Measurements from ENCODE around the gene EGFL7. TPM values are rescaled to one million over a fixed set of nuclear protein-coding genes. Genes with fewer than 3 reads are reported as not detected.
"Not testable (repeated sequence)": the region's sequence is repeated elsewhere in the genome, so short reads cannot be mapped to it uniquely, and the experiment has no call there.

The EGFL7 gene
- total RNA-seq, 2 donors from 2014 or later = 49.3 to 118 TPM

- no peak overlapping the region for H3K4me3 ChIP-seq
- no peaks in the 10 kb centered on the region for H3K27me3 ChIP-seq (replicated peaks; ENCODE audit: insufficient read depth)
- DNase-seq (ENCODE audit: low spot score) = no peak
- no peak for TF ChIP-seq CTCF (IDR thresholded peaks at IDR 0.05)
- no peak for TF ChIP-seq POLR2AphosphoS5 (IDR thresholded peaks at IDR 0.05)
- no peak for TF ChIP-seq POLR2A (IDR thresholded peaks at IDR 0.05)
- H3K27ac ChIP-seq = no peak overlapping the region
- H3K36me3 ChIP-seq = no peaks in the 10 kb centered on the region
- no peaks in the 10 kb centered on the region for H3K9me3 ChIP-seq
- intact Hi-C loops (cut with DNase I) = no loop called here
- 79% methylated on average over 22 of the region's 22 CpGs for WGBS
- H3K4me1 ChIP-seq (replicated peaks) = peaks cover 6% of the 10 kb centered on the region
Measured at GRCh38 chr9:136707849-136708517, 45.3 kb downstream of the EGFL7 start.

DNA sequence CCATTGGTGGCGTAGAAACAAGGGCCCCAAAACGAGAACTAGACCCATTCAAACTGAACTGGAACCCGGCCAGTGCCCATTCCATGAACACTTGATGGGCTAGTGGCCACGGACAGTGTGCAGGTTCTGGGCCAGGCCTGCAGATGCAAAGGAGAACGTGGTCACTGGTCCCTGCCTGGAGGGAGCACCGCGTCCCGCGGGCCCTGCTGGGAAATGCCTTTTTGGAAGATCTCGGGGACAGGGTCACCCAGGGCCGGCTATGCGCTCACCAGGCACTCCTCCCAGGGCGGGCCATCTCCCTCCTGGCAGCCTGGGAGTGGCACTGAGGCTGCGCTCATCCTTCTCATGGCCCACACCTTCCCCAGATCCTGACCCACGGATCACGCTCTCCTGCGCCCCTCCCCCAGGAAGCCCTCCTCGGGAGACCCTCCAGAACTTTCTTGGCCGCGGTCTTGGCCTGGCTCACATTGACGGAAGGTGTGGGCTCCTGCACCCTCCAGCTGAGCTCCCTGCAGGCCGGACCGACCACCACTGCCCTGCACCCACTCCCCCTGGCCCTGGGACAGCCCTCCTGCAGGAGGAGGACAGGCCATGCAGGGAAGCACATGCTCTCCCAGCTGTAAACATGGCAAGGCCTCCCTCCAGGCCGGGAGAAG is 46.9 kb downstream of the EGFL7 start:
- 91% methylated on average over 24 of the region's 24 CpGs for WGBS

DNA sequence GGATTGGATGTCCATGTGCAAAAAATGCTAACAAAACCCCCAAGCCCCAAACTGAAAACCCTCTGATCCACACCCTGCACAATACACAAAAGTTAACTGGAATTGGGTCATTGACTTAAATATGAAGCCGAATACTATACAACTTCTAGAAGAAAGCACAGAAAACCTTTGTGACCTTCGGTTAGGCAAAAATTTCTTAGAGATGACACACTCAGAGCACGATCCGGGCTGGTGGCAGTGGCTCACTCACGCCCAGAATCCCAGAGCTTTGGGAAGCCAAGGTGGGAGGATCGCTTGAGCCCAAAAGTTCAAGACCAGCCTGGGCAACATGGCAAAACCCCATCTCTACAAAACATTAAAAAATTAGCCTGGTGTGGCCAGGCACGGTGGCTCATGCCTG is 47.8 kb downstream of the EGFL7 start:
- Histone ChIP-seq H3K27ac (no peak overlapping the region), H3K36me3 (no peaks in the 10 kb centered on the region), H3K9me3 (no peaks in the 10 kb centered on the region), H3K27me3 (replicated peaks; ENCODE audit: insufficient read depth) (no peaks in the 10 kb centered on the region), H3K4me3 (no peak overlapping the region), H3K4me1 (replicated peaks) (peaks cover 6% of the 10 kb centered on the region)
- TF ChIP-seq POLR2A (IDR thresholded peaks at IDR 0.05) = no peak
- TF ChIP-seq POLR2AphosphoS5 (IDR thresholded peaks at IDR 0.05) = no peak
- TF ChIP-seq CTCF (IDR thresholded peaks at IDR 0.05) = no peak
- intact Hi-C loops (cut with DNase I) = no loop called here
- WGBS = 88% methylated on average over 7 of the region's 7 CpGs
- no peak for DNase-seq (ENCODE audit: low spot score)

More for the DNA sequence above, 46.9 kb downstream of the EGFL7 start:
- TF ChIP-seq POLR2AphosphoS5 (IDR thresholded peaks at IDR 0.05) (no peak), POLR2A (IDR thresholded peaks at IDR 0.05) (no peak), CTCF (IDR thresholded peaks at IDR 0.05) (no peak)
- no peak overlapping the region for H3K27ac ChIP-seq
- no peak for DNase-seq (ENCODE audit: low spot score)
- intact Hi-C loops (cut with DNase I) = no loop called here
- no peak overlapping the region for H3K4me3 ChIP-seq
- no peaks in the 10 kb centered on the region for H3K36me3 ChIP-seq
- no peaks in the 10 kb centered on the region for H3K9me3 ChIP-seq
- no peaks in the 10 kb centered on the region for H3K27me3 ChIP-seq (replicated peaks; ENCODE audit: insufficient read depth)
- peaks cover 6% of the 10 kb centered on the region for H3K4me1 ChIP-seq (replicated peaks)

- H3K4me1 ChIP-seq (replicated peaks); H3K36me3 ChIP-seq; DNase-seq (ENCODE audit: low spot score); H3K4me3 ChIP-seq; intact Hi-C loops (cut with DNase I); H3K27ac ChIP-seq; H3K9me3 ChIP-seq; H3K27me3 ChIP-seq (replicated peaks; ENCODE audit: insufficient read depth): not testable (repeated sequence)
- TF ChIP-seq POLR2AphosphoS5 (IDR thresholded peaks at IDR 0.05) = peak; percentile 55
- WGBS = 24% methylated on average over 4 of the region's 4 CpGs
Measured at GRCh38 chr9:136711219-136711648, 48.5 kb downstream of the EGFL7 start.

DNA sequence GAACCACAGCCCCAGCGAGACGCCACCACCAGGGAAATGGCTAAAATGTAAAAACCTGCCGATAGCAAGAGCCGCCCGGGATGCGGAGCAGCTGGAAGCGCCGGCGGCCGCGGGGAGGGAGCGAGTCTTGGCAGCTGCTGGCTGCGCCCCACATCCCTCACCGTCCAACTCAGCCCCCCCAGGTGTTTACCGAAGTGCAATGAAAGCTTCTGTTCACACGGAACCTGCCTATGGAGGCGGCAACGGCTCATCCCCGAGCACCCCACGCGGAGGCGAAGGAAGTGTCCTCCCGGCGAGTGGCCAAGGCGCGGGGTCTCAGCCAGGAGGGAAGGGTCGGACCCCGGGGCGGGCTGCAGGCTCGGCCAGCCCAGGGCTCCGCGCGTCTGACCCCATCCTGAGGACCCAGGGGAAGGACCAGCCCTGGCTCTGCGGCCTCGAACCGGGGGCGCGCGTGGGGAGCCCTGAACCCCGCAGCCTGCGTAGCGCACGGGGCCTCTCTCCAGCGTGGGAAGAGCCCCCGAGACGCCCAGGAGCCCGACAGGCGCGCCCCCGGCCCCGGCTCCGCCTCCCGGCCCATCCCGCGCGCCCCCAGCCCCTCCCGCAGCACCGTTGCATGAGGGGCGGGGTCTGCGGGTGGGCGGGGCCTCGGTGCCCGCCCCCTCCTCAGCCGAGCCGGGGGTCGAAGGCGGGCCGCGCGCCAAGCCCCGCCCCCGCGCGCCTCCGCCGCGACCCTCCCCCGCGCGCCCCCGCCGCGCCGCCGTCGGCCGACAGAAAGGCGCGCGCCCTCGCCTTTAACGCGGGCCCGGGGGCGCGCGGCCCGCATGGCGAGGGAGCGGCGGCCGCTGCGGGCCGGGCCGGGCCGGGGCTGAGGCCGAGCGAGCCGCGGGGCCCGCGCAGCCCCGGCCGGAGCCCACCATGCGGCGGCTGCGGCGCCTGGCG is 49.3 kb downstream of the EGFL7 start, which contains the start of gene DIPK1B:
DIPK1B (plus strand) TSS at position 822 of the 939 bp plus-strand sequence; CDS start at position 916, 94 bp downstream.
- no peaks in the 10 kb centered on the region for H3K27me3 ChIP-seq (replicated peaks; ENCODE audit: insufficient read depth)
- no peaks in the 10 kb centered on the region for H3K9me3 ChIP-seq
- H3K4me1 ChIP-seq (replicated peaks) = peaks cover 6% of the 10 kb centered on the region
- peak within 1 kb of the TSS; percentile 45 to 51 for H3K27ac ChIP-seq
- no peak for DNase-seq (ENCODE audit: low spot score)
- TF ChIP-seq POLR2AphosphoS5 (IDR thresholded peaks at IDR 0.05) (no peak), POLR2A (IDR thresholded peaks at IDR 0.05) (no peak), CTCF (IDR thresholded peaks at IDR 0.05) (no peak)
- intact Hi-C loops (cut with DNase I) = no loop called here
- no peaks in the 10 kb centered on the region for H3K36me3 ChIP-seq
- peak within 1 kb of the TSS; percentile 38 to 57 for H3K4me3 ChIP-seq
- under 1% methylated on average over 71 of the region's 119 CpGs for WGBS

Measured in prostate gland (tissue), 2 donors.